Epithelial cell of esophagus (primary cell): ENCODE results near the gene ZNRD2.

Experiments used
- DNase-seq: peaks from one replicate; pipeline ENCODE4 v3.0.0; 2010; ENCODE audit warnings: low read depth
- H3K4me3 ChIP-seq: 2 replicates; pipeline ENCODE4 v1.5.1; 2011; ENCODE audit warnings: mild to moderate bottlenecking, low read length, control low read depth
- TF ChIP-seq, protein P1 (sequence below): IDR thresholded peaks from 2 replicates; pipeline ENCODE4 v1.5.1; 2011; ENCODE audit warnings: low read depth, mild to moderate bottlenecking, low read length, control low read depth, inconsistent platforms; ENCODE audit not compliant: insufficient read depth; ENCODE audit errors: missing control alignments

The ZNRD2 gene

DNA sequence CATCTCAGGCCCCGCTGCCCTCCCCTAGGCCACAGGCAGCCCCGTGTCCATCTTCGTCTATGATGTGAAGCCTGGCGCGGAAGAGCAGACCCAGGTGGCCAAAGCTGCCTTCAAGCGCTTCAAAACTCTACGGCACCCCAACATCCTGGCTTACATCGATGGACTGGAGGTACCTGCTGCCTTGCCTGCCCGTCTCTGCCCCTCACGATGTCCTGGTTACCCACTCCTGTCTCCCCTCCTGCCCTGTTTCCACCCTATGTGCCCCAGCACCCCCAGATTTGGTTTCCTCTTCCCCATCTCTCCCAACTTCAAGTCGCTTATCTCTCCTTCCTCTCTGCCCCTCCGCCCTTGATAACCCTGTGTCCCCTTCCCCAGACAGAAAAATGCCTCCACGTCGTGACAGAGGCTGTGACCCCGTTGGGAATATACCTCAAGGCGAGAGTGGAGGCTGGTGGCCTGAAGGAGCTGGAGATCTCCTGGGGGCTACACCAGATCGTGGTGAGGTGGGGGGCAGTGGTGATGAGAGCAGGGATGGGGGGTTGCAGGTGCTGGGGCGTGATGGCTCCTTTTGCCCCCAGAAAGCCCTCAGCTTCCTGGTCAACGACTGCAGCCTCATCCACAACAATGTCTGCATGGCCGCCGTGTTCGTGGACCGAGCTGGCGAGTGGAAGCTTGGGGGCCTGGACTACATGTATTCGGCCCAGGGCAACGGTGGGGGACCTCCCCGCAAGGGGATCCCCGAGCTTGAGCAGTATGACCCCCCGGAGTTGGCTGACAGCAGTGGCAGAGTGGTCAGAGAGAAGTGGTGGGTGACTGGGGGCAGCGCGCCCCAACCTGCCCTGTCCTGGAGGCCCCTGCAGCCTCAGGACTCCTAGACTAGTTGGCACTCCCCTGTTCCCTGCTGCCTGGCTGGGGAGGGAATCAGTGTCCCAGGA lies 44.5 kb upstream of the ZNRD2 start:
- H3K4me3 ChIP-seq, result peak overlapping the region; percentile 77

DNA sequence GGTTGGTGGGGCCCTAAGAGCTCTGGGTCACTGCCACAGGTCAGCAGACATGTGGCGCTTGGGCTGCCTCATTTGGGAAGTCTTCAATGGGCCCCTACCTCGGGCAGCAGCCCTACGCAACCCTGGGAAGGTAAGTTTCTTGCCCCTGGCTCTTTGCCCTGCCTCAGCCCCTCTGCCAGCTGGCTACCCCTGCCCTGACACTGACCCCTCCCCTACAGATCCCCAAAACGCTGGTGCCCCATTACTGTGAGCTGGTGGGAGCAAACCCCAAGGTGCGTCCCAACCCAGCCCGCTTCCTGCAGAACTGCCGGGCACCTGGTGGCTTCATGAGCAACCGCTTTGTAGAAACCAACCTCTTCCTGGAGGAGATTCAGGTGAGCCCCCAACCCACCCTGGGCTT lies 43.5 kb upstream of the ZNRD2 start:
- TF ChIP-seq, protein P1, sequence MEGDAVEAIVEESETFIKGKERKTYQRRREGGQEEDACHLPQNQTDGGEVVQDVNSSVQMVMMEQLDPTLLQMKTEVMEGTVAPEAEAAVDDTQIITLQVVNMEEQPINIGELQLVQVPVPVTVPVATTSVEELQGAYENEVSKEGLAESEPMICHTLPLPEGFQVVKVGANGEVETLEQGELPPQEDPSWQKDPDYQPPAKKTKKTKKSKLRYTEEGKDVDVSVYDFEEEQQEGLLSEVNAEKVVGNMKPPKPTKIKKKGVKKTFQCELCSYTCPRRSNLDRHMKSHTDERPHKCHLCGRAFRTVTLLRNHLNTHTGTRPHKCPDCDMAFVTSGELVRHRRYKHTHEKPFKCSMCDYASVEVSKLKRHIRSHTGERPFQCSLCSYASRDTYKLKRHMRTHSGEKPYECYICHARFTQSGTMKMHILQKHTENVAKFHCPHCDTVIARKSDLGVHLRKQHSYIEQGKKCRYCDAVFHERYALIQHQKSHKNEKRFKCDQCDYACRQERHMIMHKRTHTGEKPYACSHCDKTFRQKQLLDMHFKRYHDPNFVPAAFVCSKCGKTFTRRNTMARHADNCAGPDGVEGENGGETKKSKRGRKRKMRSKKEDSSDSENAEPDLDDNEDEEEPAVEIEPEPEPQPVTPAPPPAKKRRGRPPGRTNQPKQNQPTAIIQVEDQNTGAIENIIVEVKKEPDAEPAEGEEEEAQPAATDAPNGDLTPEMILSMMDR, result no peak
- no peak for DNase-seq

More for the DNA sequence above, 44.5 kb upstream of the ZNRD2 start:
- no peak for DNase-seq
- TF ChIP-seq, protein P1, result no peak

GRCh38 chr11:65528819-65529350 lies 41.4 kb upstream of the ZNRD2 start:
- TF ChIP-seq, protein P1, result no peak
- DNase-seq, result no peak
- H3K4me3 ChIP-seq, result no peak overlapping the region

More for the DNA sequence above, 43.5 kb upstream of the ZNRD2 start:
- no peak overlapping the region for H3K4me3 ChIP-seq

DNA sequence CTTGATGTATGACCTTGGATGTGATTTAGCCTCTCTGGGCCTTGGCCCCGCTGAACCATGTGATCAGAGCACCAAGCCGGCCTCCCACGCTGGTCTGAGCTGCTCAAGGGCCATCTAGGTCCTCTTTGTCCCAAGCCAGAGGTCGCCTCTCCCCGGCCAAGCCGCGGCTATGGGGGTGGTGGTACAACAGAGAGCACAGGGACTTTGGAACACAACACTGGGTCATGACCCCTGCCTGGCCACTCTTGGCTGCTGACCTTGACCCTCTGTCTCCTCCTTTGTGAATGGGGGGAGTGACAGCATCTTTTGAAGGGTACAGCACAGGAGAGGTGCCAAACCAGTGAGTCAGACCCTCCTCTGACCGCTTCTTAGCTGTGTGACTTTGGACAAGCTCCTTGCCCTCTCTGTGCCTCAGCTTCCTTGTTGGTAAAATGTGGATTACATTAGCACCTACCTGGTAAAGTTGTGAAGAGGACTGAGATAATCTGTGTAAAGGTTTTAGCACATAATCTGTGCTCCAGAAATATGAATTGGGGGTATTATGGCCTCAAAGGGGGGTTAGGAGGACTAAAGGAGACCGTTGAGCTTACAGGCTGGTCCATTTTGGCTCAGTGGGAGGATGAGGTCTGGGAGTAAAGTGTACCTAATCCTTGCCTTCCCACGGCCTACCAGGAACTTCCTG lies 40.7 kb upstream of the ZNRD2 start:
- no peak overlapping the region for H3K4me3 ChIP-seq
- no peak for DNase-seq
- TF ChIP-seq, protein P1, result no peak

DNA sequence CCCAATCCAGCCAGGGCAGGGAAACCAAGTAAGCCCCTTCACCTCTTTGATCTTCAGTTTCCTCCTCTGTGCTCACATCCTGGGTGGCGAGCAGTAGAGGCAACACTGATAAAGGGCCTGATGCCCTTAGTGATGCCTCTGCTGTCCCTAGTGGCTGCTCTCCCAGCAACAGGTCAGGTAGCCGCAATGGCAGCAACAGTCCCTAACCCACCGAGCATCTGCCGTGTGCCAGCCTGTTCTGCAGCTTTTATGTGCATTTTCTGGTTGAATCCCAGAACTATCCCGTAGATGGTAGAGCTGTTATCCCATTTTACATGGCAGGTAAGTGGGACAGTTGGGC lies 40.1 kb upstream of the ZNRD2 start:
- DNase-seq, result no peak
- H3K4me3 ChIP-seq, result no peak overlapping the region
- TF ChIP-seq, protein P1, result peak; percentile 32

- no peak overlapping the region for H3K4me3 ChIP-seq
- TF ChIP-seq, protein P1, result no peak
- no peak for DNase-seq
Observed at GRCh38 chr11:65532388-65533064, 37.8 kb upstream of the ZNRD2 start.
